Keratinocyte (primary cell): ENCODE results near the gene TNFAIP2. TPM values are rescaled to one million over a fixed set of nuclear protein-coding genes. Genes with fewer than 3 reads are reported as not detected.
A peak's percentile ranks its signal among the peaks of the same experiment; 100 is the strongest.

Experiments
- DNase-seq: peaks from one replicate; pipeline ENCODE4 v3.0.0-alpha.2; 2011; ENCODE audit warnings: low read depth, missing footprints, low spot score
- FAIRE-seq: peaks from 2 replicates; lab custom pipeline; 2011; peaks lifted over from hg19 to GRCh38; lab: Jason Lieb, UNC
- H2AFZ ChIP-seq: 2 replicates; pipeline ENCODE4 v1.6.0; 2012; ENCODE audit warnings: low read length, control low read depth, inconsistent platforms; ENCODE audit not compliant: control insufficient read depth
- H3K27ac ChIP-seq: 2 replicates; pipeline ENCODE4 v1.5.1; 2011; ENCODE audit warnings: low read length; ENCODE audit not compliant: control insufficient read depth, insufficient read depth
- H3K27me3 ChIP-seq: 3 replicates; pipeline ENCODE4 v1.6.0; 2011; ENCODE audit warnings: low read length; ENCODE audit not compliant: control insufficient read depth, insufficient read depth; ENCODE audit errors: extremely low read depth
- H3K36me3 ChIP-seq, 2 experiments: 2 replicates in 1 of 2; 3 replicates in 1 of 2; pipeline ENCODE4 v1.5.1; 2011; ENCODE audit warnings: low read length in 2 of 2, mild to moderate bottlenecking in 1 of 2; ENCODE audit not compliant: control insufficient read depth in 2 of 2, insufficient read depth in 2 of 2; ENCODE audit errors: extremely low read depth in 1 of 2
- H3K4me1 ChIP-seq: 3 replicates; pipeline ENCODE4 v1.5.1; 2011; ENCODE audit warnings: low read length; ENCODE audit not compliant: control insufficient read depth, insufficient read depth; ENCODE audit errors: extremely low read depth
- H3K4me2 ChIP-seq: 3 replicates; pipeline ENCODE4 v1.6.0; 2011; ENCODE audit warnings: low read depth, low read length; ENCODE audit not compliant: control insufficient read depth, insufficient read depth; ENCODE audit errors: extremely low read depth
- H3K4me3 ChIP-seq, 3 experiments: fragments of 200-600 bp in 1 of 3; sonication (generic) in 1 of 3; 2 replicates in 2 of 3; 3 replicates in 1 of 3; pipeline ENCODE4 v1.5.1; 2011 to 2016; ENCODE audit warnings: low read length in 3 of 3, mild to moderate bottlenecking in 3 of 3, control low read depth in 2 of 3, inconsistent platforms in 1 of 3, low read depth in 1 of 3, mixed read lengths in 1 of 3, mixed run types in 1 of 3, moderate library complexity in 1 of 3; ENCODE audit not compliant: control insufficient read depth in 2 of 3, insufficient read depth in 2 of 3; ENCODE audit errors: extremely low read depth in 1 of 3
- H3K79me2 ChIP-seq: 2 replicates; pipeline ENCODE4 v1.6.0; 2012; ENCODE audit warnings: low read length; ENCODE audit not compliant: control insufficient read depth, insufficient read depth
- H3K9ac ChIP-seq: 3 replicates; pipeline ENCODE4 v1.6.0; 2011; ENCODE audit warnings: low read length; ENCODE audit not compliant: control insufficient read depth, insufficient read depth; ENCODE audit errors: extremely low read depth
- H3K9me1 ChIP-seq: 3 replicates; pipeline ENCODE4 v1.6.0; 2011; ENCODE audit warnings: low read length; ENCODE audit not compliant: control insufficient read depth, insufficient read depth; ENCODE audit errors: extremely low read depth
- H3K9me3 ChIP-seq: 2 replicates; pipeline ENCODE4 v1.5.1; 2012; ENCODE audit warnings: low read depth, low read length; ENCODE audit not compliant: control insufficient read depth
- H4K20me1 ChIP-seq: 3 replicates; pipeline ENCODE4 v1.6.0; 2011; ENCODE audit warnings: low read length; ENCODE audit not compliant: control insufficient read depth, insufficient read depth; ENCODE audit errors: extremely low read depth
- EZH2 ChIP-seq: IDR thresholded peaks from one replicate; pipeline ENCODE4 v1.6.1; 2012; ENCODE audit warnings: inconsistent platforms, mild to moderate bottlenecking, low read length, moderate library complexity
- dilution Hi-C: fragments of 300-500 bp; cut with MboI; formaldehyde crosslinking; loops from one replicate; pipeline ENCODE4 v1.7.0; 2020; ENCODE audit warnings: low sequenced_read_pairs; ENCODE audit not compliant: extremely low pct_ligation_motif_present
- polyA plus RNA-seq, 5 experiments: library from polyadenylated mRNA; depleted of rRNA in 3 of 5; stranded (reverse) in 3 of 5; stranded (forward) in 1 of 5; unstranded in 1 of 5; fragments of >200 nt; gene quantifications; 1 replicate in 1 of 5; 2 replicates in 3 of 5; 3 replicates in 1 of 5; pipeline versions ENCODE4 v1.2.1 to v1.2.3, GENCODE V29; 2011 to 2012; ENCODE audit warnings: missing spikeins in 2 of 5, low read depth in 1 of 5, low replicate concordance in 1 of 5
- TF ChIP-seq, protein P1 (sequence below), 3 experiments: IDR thresholded peaks in 1 of 3; conservative IDR thresholded peaks in 1 of 3; optimal IDR thresholded peaks in 1 of 3; 2 replicates in 2 of 3; 3 replicates in 1 of 3; pipeline versions ENCODE3 to v1.5.1; 2011; ENCODE audit warnings: low read length in 3 of 3, mild to moderate bottlenecking in 3 of 3, moderate library complexity in 2 of 3, control low read depth in 1 of 3, inconsistent platforms in 1 of 3; ENCODE audit not compliant: insufficient read depth in 2 of 3; ENCODE audit errors: extremely low read depth in 1 of 3

Gene TNFAIP2
- polyA plus RNA-seq, 1 donor (not counting 4 experiments of a cell fraction or from before 2014, with no cell fraction given) = 0.71 TPM

GRCh38 chr14:103102689-103103260 is 20.5 kb upstream of the TNFAIP2 start:
- Histone ChIP-seq H3K9me3 (no peaks in the 10 kb centered on the region), H4K20me1 (peaks cover 2% of the 10 kb centered on the region), H3K9me1 (no peaks in the 10 kb centered on the region), H3K79me2 (no peaks in the 10 kb centered on the region), H3K9ac (no peak overlapping the region), H3K27ac (no peak overlapping the region), H3K4me3 (no peak overlapping the region), H3K4me1 (peaks cover 2% of the 10 kb centered on the region), H3K4me2 (no peak overlapping the region), H3K36me3 (no peaks in the 10 kb centered on the region), H3K27me3 (peaks cover 56% of the 10 kb centered on the region), H2AFZ (no peak overlapping the region)
- DNase-seq = no peak
- dilution Hi-C loops = no loop called here
- TF ChIP-seq EZH2 = peak; percentile 72
- TF ChIP-seq, protein P1, sequence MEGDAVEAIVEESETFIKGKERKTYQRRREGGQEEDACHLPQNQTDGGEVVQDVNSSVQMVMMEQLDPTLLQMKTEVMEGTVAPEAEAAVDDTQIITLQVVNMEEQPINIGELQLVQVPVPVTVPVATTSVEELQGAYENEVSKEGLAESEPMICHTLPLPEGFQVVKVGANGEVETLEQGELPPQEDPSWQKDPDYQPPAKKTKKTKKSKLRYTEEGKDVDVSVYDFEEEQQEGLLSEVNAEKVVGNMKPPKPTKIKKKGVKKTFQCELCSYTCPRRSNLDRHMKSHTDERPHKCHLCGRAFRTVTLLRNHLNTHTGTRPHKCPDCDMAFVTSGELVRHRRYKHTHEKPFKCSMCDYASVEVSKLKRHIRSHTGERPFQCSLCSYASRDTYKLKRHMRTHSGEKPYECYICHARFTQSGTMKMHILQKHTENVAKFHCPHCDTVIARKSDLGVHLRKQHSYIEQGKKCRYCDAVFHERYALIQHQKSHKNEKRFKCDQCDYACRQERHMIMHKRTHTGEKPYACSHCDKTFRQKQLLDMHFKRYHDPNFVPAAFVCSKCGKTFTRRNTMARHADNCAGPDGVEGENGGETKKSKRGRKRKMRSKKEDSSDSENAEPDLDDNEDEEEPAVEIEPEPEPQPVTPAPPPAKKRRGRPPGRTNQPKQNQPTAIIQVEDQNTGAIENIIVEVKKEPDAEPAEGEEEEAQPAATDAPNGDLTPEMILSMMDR (optimal IDR thresholded peaks at IDR 0.05 in 1 of 3, IDR thresholded peaks at IDR 0.05 in 1 of 3, conservative IDR thresholded peaks at IDR 0.05 in 1 of 3; ENCODE audit: extremely low read depth in 1 of 3, insufficient read depth in 2 of 3, low read length in 3 of 3) = no peak
- no peak for FAIRE-seq

DNA sequence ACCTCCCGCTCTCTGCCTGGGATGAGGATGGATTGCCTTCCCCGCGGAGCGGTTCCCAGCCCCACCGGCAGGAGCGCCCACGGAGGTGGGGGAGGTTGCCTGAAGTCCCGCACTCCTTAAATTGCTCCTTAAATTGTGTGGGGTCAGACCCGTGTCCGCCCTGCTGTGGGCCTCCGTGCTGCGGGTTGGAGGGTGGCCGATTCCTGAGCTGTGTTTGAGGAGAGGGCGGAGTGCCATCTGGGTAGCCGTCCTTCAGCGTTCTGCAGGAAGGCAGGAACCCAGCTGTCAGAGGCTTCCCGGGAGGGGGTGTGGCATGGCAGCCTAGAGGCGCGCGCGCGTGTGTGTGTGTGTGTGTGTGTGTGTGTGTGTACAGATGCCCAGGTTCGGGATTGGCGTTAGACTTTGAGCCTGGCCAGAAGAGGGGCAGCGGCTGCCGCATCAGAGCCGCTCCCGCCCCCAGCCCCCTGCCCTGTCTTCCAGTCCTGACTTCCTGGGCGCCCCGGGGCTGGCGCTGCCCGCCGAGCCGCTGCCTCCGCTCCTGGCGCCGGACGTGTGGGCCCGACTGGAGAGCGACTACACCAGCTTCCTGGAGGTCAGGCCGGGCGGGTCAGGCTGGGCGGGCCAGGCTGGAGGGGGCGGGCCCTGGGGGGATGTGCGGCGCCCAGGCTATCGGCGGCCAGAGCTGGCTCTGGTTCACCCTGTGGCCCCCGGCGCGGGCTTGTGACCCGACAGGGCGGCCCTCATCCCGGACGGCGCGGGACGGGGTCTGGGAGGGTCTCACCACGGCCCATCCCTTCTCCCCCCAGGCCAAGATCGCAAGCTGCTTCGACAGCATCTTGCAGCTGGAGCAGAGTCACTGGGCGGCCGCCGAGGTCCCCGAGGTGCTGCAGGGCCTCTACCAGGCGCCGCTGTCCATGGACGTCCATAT is 19.5 kb upstream of the TNFAIP2 start:
- no peak overlapping the region for H3K4me2 ChIP-seq
- peak; percentile 92 for TF ChIP-seq EZH2
- TF ChIP-seq, protein P1 (optimal IDR thresholded peaks at IDR 0.05 in 1 of 3, IDR thresholded peaks at IDR 0.05 in 1 of 3, conservative IDR thresholded peaks at IDR 0.05 in 1 of 3; ENCODE audit: extremely low read depth in 1 of 3, insufficient read depth in 2 of 3, low read length in 3 of 3) = peak in 1 of 3 experiments; percentile 40
- no peak overlapping the region for H3K9ac ChIP-seq
- H3K36me3 ChIP-seq = no peaks in the 10 kb centered on the region
- no peaks in the 10 kb centered on the region for H3K79me2 ChIP-seq
- dilution Hi-C loops = no loop called here
- H3K27me3 ChIP-seq = peaks cover 57% of the 10 kb centered on the region
- no peaks in the 10 kb centered on the region for H3K9me3 ChIP-seq
- no peak for DNase-seq
- H2AFZ ChIP-seq = no peak overlapping the region
- peaks cover 2% of the 10 kb centered on the region for H4K20me1 ChIP-seq
- H3K27ac ChIP-seq = no peak overlapping the region
- H3K9me1 ChIP-seq = no peaks in the 10 kb centered on the region
- FAIRE-seq = no peak
- peaks cover 2% of the 10 kb centered on the region for H3K4me1 ChIP-seq
- no peak overlapping the region for H3K4me3 ChIP-seq
